ENCODE results near the gene RPS18.

DNA sequence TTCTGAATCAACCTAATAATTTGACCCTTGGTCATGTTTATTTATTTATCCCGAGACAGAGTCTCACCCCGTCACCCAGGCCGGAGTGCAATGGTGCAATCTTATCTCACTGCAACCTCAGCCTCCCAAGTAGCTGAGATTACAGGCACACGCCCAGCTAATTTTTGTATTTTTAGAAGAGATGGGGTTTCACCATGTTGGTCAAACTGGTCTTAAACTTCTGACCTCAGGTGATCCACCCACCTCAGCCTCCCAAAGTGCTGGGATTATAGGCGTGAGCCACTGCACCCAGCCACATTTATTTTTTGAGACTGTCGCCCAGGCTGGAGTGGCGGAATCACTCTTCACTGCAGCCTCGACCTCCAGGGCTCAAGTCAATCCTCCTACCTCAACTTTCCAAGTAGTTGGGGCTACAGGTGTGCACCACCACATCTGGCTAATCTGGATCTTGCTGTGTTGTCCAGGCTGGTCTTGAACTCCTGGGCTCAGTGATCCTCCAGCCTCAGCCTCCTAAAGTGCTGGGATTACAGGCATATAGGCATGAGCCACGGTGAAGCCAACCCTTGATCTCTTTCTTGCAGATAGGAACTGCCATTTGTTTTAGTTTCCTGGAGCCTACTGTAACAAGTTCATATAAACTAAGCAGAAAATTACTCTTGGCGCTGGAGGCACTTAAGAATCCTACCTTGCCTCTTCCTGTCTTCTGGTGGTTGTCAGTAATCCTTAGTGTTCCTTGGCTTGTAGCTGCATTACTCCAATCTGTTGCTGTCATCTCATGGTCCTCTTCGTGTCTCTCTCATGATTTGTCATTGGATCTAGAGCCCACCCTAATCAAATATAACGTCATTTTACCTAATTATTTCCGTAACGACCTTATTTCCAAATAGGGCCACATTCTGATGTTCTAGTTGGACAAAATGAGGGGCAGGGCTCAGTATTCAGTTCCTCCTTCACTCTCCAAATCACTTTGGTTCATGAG, 2.3 kb downstream of the RPS18 start:
- no peak for TF ChIP-seq GATA2 (IDR thresholded peaks at IDR 0.05; ENCODE audit: low read depth, low read length)
- no peak for TF ChIP-seq GATA3 (IDR thresholded peaks at IDR 0.05; ENCODE audit: low read depth, low read length)

Data from SH-SY5Y (cell line).